Stimulated activated CD4-positive, alpha-beta T cell treated with anti-CD3 and anti-CD28 coated beads, Interleukin-1b, Interleukin-23, amount 100 ng/mL, for 24 hours (primary cell): Measurements from ENCODE around the gene PITRM1.

Experiments
- DNase-seq, 4 experiments: peaks; one replicate each; pipeline ENCODE4 v3.0.0-alpha.2; 2020; ENCODE audit warnings: low read depth in 4 of 4, low spot score in 1 of 4

PITRM1 gene

GRCh38 chr10:3104251-3104918 is 68.2 kb downstream of the PITRM1 start:
- no peak for DNase-seq

- no peak for DNase-seq
Measured at GRCh38 chr10:3103646-3104045, 68.9 kb downstream of the PITRM1 start.

GRCh38 chr10:3102720-3103427 is 69.7 kb downstream of the PITRM1 start:
- no peak for DNase-seq

GRCh38 chr10:3100856-3101640 is 71.5 kb downstream of the PITRM1 start:
- no peak for DNase-seq

GRCh38 chr10:3100093-3100792 is 72.3 kb downstream of the PITRM1 start:
- DNase-seq: no peak

GRCh38 chr10:3099291-3100092 is 73.1 kb downstream of the PITRM1 start:
- no peak for DNase-seq

- DNase-seq: no peak
Measured at GRCh38 chr10:3098689-3099088, 73.9 kb downstream of the PITRM1 start.

GRCh38 chr10:3097160-3097559 is 75.4 kb downstream of the PITRM1 start:
- DNase-seq: no peak

GRCh38 chr10:3096149-3096548 is 76.4 kb downstream of the PITRM1 start:
- no peak for DNase-seq

GRCh38 chr10:3095373-3096139 is 77.0 kb downstream of the PITRM1 start:
- peak; percentile 27 to 44 (median 32) for DNase-seq

GRCh38 chr10:3094609-3095036 is 78.0 kb downstream of the PITRM1 start:
- DNase-seq: no peak

GRCh38 chr10:3093996-3094395 is 78.6 kb downstream of the PITRM1 start:
- no peak for DNase-seq

- DNase-seq: no peak
Measured at GRCh38 chr10:3091921-3092320, 80.7 kb downstream of the PITRM1 start.

- DNase-seq: peak in 1 of 4 experiments; percentile 44
Measured at GRCh38 chr10:3090914-3091787, 81.4 kb downstream of the PITRM1 start.

GRCh38 chr10:3090388-3090787 is 82.2 kb downstream of the PITRM1 start:
- no peak for DNase-seq
